ENCODE data around the gene PI4KB. TPM values are rescaled to one million over a fixed set of nuclear protein-coding genes. Genes with fewer than 3 reads are reported as not detected.

Gene PI4KB
- total RNA-seq, 3 donors from 2014 or later = 59.2 to 91.8 (median 69.8) TPM

GRCh38 chr1:151324390-151324930, 2.8 kb downstream of the PI4KB start:
- no peak for TF ChIP-seq POLR2AphosphoS5 (IDR thresholded peaks at IDR 0.05)
- no peak for TF ChIP-seq POLR2A (IDR thresholded peaks at IDR 0.05)
- TF ChIP-seq CTCF (IDR thresholded peaks at IDR 0.05) = no peak
- Histone ChIP-seq H3K36me3 (no peaks in the 10 kb centered on the region), H3K4me1 (no peaks in the 10 kb centered on the region), H3K27ac (no peak overlapping the region), H3K9me3 (no peaks in the 10 kb centered on the region), H3K4me3 (no peak overlapping the region), H3K27me3 (no peaks in the 10 kb centered on the region)
- intact Hi-C loops (cut with DNase I; ENCODE audit: low total_unique reads) = no loop called here
- no peak for DNase-seq (ENCODE audit: low spot score in 2 of 2)

- H3K27ac ChIP-seq = no peak overlapping the region
- intact Hi-C loops (cut with DNase I; ENCODE audit: low total_unique reads) = no loop called here
- no peak for DNase-seq (ENCODE audit: low spot score in 2 of 2)
- H3K9me3 ChIP-seq = no peaks in the 10 kb centered on the region
- no peak overlapping the region for H3K4me3 ChIP-seq
- peaks cover 0 to 5% of the 10 kb centered on the region in 2 donors for H3K4me1 ChIP-seq
- no peaks in the 10 kb centered on the region for H3K36me3 ChIP-seq
- no peaks in the 10 kb centered on the region for H3K27me3 ChIP-seq
- TF ChIP-seq CTCF (IDR thresholded peaks at IDR 0.05) = no peak
- no peak for TF ChIP-seq POLR2A (IDR thresholded peaks at IDR 0.05)
- no peak for TF ChIP-seq POLR2AphosphoS5 (IDR thresholded peaks at IDR 0.05)
These were observed 8.2 kb downstream of the PI4KB start for GRCh38 chr1:151318975-151319374.

GRCh38 chr1:151315565-151316235, 11.5 kb downstream of the PI4KB start:
- Histone ChIP-seq H3K27ac (peak overlapping the region; percentile 5 to 80), H3K4me3 (no peak overlapping the region), H3K36me3 (no peaks in the 10 kb centered on the region), H3K27me3 (no peaks in the 10 kb centered on the region), H3K9me3 (no peaks in the 10 kb centered on the region), H3K4me1 (peaks cover 3 to 16% of the 10 kb centered on the region in 2 donors)
- intact Hi-C loops (cut with DNase I; ENCODE audit: low total_unique reads) = no loop called here
- TF ChIP-seq POLR2AphosphoS5 (IDR thresholded peaks at IDR 0.05) (no peak), CTCF (IDR thresholded peaks at IDR 0.05) (no peak), POLR2A (IDR thresholded peaks at IDR 0.05) (no peak)
- no peak for DNase-seq (ENCODE audit: low spot score in 2 of 2)

GRCh38 chr1:151314137-151314875, 12.9 kb downstream of the PI4KB start:
- Histone ChIP-seq H3K4me1 (peaks cover 8 to 16% of the 10 kb centered on the region in 2 donors), H3K36me3 (no peaks in the 10 kb centered on the region), H3K27me3 (no peaks in the 10 kb centered on the region), H3K4me3 (no peak overlapping the region), H3K9me3 (no peaks in the 10 kb centered on the region), H3K27ac (peak overlapping the region; percentile 80 to 86)
- intact Hi-C loops (cut with DNase I; ENCODE audit: low total_unique reads) = no loop called here
- TF ChIP-seq POLR2AphosphoS5 (IDR thresholded peaks at IDR 0.05) (peak in 2 of 3 donors; percentile 41 to 67), CTCF (IDR thresholded peaks at IDR 0.05) (no peak)
- peak; percentile 60 to 64 for DNase-seq (ENCODE audit: low spot score in 2 of 2)

- Histone ChIP-seq H3K27ac (peak overlapping the region; percentile 80 to 86), H3K9me3 (no peaks in the 10 kb centered on the region), H3K4me3 (no peak overlapping the region), H3K4me1 (peaks cover 8 to 16% of the 10 kb centered on the region in 2 donors), H3K36me3 (no peaks in the 10 kb centered on the region), H3K27me3 (no peaks in the 10 kb centered on the region)
- DNase-seq (ENCODE audit: low spot score in 2 of 2) = no peak
- intact Hi-C loops (cut with DNase I; ENCODE audit: low total_unique reads) = no loop called here
- no peak for TF ChIP-seq CTCF (IDR thresholded peaks at IDR 0.05)
- no peak for TF ChIP-seq POLR2AphosphoS5 (IDR thresholded peaks at IDR 0.05)
- no peak for TF ChIP-seq POLR2A (IDR thresholded peaks at IDR 0.05)
These were observed 13.7 kb downstream of the PI4KB start for GRCh38 chr1:151313501-151313900.

Measured in breast epithelium (tissue), 4 donors.